ENCODE measurements around the gene SMARCD3.

DNA sequence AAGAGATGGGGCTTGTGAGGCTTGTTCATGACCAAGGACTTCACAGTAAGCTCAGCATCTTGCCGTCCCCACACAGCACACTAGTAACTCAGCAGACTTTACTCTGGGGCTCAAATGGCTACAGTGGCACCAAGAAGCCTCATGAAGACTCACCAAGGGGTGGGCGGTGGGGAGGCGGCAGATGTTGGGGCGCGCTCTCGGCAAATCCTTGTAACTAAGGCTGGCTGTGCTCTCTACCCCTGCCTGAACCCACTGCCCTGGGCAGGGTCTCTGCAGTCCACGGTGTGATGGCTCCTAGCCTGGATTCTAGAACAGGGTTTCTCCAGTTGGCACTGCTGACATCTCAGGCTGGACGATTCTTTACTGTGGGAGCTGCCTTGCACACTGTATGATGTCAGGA lies 12.4 kb upstream of the SMARCD3 start:
- TF ChIP-seq, protein P1, sequence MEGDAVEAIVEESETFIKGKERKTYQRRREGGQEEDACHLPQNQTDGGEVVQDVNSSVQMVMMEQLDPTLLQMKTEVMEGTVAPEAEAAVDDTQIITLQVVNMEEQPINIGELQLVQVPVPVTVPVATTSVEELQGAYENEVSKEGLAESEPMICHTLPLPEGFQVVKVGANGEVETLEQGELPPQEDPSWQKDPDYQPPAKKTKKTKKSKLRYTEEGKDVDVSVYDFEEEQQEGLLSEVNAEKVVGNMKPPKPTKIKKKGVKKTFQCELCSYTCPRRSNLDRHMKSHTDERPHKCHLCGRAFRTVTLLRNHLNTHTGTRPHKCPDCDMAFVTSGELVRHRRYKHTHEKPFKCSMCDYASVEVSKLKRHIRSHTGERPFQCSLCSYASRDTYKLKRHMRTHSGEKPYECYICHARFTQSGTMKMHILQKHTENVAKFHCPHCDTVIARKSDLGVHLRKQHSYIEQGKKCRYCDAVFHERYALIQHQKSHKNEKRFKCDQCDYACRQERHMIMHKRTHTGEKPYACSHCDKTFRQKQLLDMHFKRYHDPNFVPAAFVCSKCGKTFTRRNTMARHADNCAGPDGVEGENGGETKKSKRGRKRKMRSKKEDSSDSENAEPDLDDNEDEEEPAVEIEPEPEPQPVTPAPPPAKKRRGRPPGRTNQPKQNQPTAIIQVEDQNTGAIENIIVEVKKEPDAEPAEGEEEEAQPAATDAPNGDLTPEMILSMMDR (IDR thresholded peaks at IDR 0.05): no peak
- no peak for TF ChIP-seq POLR2A (IDR thresholded peaks at IDR 0.05)

Data from uterus (tissue), 2 donors.